Stimulated activated CD8-positive, alpha-beta memory T cell treated with anti-CD3 and anti-CD28 coated beads, Interleukin-12 subunit alpha, Interleukin-12 subunit beta, amount 100 ng/mL, for 24 hours (primary cell): ENCODE data around the gene RPP25L.

Experiments used
- DNase-seq: peaks from one replicate; pipeline ENCODE4 v3.0.0-alpha.2; 2020; ENCODE audit errors: extremely low read depth

The RPP25L gene

DNA sequence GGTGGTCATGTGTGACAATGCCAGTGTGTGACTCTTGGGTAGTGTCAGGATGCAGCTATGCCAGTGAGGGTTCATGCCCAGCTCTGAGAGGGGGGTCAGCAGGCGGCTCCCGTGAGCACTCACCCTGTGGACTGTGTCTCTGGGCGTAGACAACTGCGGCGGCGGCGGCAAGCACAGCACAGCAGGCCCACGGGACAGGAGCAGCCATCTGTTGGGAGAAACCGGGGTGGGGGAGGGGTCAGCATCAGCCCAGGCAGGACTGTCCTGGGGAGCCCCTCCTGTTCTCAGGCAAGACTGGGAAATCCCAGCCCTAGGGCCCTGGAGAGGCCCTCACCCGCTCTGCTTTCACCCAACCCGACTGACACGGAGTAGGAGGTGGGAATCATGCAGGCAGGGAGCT, 43.1 kb downstream of the RPP25L start:
- no peak for DNase-seq

DNA sequence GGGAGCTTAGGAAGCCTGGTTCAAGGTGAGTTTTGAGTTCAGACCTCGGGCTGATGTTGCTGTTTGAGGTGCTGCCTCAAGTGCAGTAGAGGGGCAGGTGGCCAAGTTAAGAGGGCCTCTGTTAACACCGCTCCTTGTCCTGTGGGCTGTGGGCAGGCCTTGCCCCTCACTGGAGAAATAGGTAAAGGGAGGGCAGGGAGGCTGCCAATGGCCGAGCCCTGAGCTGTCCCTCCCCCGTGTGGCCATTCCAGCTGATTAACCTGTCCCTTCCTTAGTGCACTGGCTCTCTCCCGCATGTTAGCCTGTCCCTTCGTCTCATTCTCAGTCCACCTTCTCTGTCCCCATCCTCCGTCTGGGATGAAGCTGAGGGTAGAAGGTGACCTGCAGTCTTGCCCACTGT, 43.8 kb downstream of the RPP25L start:
- no peak for DNase-seq

DNA sequence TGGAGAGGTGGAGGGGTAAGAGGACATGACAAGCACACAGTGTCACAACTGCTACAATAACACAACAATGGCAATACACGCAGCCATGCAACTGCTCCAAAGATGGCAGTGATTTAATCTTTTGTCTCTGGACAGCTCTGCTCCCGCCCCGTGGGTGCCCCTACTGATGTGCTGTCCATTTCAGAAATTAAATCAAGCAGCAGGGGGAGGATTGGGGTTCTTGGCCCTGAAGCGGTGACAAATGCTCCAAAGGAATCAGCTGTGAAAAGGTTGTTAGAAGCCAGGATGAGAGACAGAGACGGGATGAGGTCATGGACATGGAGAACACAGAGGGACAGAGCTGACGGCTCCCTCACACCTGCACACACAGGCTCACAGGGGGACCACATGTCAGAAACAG, 44.9 kb downstream of the RPP25L start:
- DNase-seq = no peak

DNA sequence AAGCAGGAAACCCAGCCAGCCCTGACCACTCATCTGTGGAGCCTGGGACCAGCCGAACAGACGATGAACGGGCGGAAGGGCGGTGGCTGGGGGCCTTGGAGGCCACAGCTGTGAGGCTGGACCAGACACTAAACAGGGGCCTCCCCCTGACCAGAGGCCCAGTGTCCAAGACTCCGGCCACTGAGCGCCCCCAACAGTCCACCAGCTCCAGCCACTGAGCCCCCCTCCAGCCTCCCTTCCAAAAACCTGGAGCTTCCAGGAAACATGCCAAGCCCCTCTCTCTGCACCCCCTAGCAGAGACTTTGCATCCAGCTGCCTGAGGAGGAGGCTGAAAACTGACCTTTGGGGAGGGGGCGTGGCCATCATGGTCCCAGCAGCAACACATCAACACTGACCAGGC, 45.6 kb downstream of the RPP25L start:
- DNase-seq = no peak

DNA sequence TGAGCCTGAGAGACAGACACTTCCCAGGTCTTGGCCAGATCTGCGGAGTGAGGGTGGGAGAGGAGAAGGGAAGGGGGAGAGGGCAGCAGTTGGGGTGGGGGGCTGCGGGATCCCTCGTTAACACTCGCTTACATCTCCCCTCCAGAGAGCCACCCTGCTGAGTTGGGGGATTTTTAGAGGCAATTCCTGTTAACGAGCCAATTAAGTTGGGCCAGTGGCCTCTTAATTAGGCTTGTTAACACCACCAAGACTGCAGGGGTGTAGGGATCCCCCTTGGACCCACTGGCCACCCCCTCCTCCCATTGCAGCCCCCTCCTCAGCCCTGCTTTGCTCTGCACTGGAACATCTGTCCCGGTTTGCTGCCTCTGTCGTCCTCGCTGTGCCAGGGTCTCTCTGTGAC, 46.0 kb downstream of the RPP25L start:
- DNase-seq = no peak

DNA sequence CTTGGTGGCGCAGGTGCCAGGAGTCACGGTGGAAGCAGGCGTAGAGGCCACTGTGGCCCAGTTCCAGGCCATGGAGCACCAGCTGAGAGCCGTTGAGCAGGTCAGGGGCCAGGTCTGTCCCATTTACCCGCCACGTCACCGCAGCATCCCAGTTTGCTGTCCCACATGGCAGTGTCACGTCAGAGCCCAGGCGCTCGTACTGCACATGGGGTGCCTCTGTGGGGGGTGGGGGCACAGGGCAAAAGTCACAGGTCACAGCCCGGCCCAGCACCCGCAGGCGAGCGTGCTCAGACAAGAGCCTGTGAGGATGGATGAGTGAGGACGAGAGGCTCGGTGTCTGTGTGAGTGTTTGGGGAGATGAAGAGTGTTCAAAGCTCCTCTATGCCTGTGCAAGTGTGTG, 47.3 kb downstream of the RPP25L start:
- no peak for DNase-seq

DNA sequence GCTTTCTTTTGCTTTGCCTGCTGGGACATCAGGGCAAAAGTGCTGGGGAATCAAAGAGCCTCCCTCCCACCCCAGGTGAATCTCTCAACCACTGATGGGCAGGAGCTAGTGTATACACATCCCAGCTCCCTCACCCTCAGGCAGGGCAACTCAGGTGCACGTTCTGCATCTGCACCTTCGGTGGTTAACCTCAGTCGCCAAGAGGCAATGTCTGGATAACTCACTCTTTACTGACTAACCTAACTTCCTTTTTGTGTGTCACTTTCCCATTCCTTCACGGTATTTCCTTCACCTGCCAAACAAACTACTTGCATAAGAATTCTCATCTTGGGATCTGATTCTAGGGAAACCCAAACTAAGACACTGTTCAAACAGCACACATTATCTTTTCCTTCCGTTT, 48.6 kb downstream of the RPP25L start:
- no peak for DNase-seq

DNA sequence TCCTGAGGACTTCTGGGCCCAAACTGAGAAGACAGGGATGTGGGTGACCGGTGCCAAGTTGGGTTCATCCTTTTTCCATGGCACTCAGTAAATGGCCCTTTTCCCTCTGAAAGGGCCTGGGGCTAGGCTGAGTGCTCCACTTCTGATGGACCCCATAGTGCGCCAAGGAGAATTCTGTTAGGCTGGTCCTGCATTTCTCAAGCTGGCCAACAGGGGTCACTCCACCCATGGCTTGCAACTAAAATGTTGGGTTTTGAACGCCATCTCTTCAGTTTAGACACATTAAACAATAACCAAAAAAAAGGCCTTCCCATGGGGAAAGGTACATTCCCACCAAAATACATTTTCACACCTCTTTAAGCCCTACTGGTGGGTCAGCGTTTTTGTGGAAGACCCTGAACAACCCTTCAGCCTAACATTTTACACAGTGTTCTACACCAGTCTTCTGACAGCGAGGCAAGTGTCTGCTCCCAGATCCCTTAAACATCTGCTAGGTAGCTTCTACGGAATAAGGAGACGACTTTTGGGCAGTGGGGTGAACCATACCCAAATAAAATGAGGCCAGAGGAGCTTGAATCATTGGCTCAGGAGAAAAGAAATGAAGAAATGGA, 49.7 kb downstream of the RPP25L start:
- DNase-seq = no peak

DNA sequence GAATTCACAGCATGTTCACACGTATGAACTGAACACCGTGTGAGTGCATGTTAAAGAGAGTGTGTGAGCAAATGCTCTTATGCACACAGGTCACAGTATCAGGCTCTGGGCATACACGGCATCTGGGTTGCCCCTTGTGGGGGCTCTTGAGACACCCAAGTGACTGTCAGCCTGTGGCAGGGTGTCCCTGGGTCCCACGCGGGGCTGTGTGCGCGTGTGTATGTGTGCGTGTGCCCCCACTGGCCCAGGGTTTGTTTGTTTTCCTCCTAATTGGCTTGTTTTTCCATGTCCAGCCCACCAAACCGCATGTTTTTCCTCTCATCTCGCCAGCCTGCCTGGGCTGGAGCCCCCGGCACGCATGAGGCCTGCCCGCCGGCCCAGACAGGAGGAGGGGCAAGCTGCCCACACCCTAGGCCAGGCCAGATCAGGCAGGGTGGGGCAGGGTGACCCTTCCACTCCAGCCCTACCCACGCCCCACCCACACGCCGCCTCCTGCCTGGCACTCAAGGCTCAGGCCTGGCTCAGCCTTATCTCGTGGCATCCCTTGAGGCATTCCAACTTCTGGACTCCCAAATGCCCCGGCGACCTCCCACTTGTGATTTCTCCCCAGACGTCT, 51.2 kb downstream of the RPP25L start:
- no peak for DNase-seq
